Loucy (cell line): Measurements from ENCODE around the gene IGF2BP2.

Experiments
- H2AFZ ChIP-seq: fragments of 200-600 bp; sonication (generic); 2 replicates; pipeline ENCODE4 v1.6.0; 2016; ENCODE audit warnings: antibody characterized with exemption, mild to moderate bottlenecking, low read length, moderate library complexity
- H3F3A ChIP-seq: fragments of 200-600 bp; 2 replicates; pipeline ENCODE4 v1.6.0; 2016; ENCODE audit warnings: antibody characterized with exemption, low read depth, mild to moderate bottlenecking
- H3K27me3 ChIP-seq: fragments of 200-600 bp; sonication (generic); 2 replicates; pipeline ENCODE4 v1.6.1; 2014; ENCODE audit warnings: low read length, mild to moderate bottlenecking; ENCODE audit not compliant: insufficient read depth, poor library complexity, severe bottlenecking
- H3K36me3 ChIP-seq: fragments of 200-600 bp; sonication (generic); 2 replicates; pipeline ENCODE4 v1.6.1; 2016; ENCODE audit warnings: low read length; ENCODE audit not compliant: insufficient read depth
- H3K4me1 ChIP-seq: fragments of 200-600 bp; sonication (generic); 2 replicates; pipeline ENCODE4 v1.5.1; 2014; ENCODE audit warnings: low read length, mild to moderate bottlenecking; ENCODE audit not compliant: insufficient read depth, poor library complexity, severe bottlenecking
- H3K4me2 ChIP-seq: fragments of 200-600 bp; sonication (generic); 2 replicates; pipeline ENCODE4 v1.6.0; 2014; ENCODE audit warnings: antibody characterized with exemption, low read length, low read depth, mild to moderate bottlenecking; ENCODE audit not compliant: poor library complexity, severe bottlenecking
- H3K4me3 ChIP-seq: fragments of 200-600 bp; sonication (generic); 2 replicates; pipeline ENCODE4 v1.5.1; 2014; ENCODE audit warnings: low read length, mild to moderate bottlenecking, mixed read lengths; ENCODE audit not compliant: poor library complexity, severe bottlenecking
- H3K79me2 ChIP-seq: fragments of 200-600 bp; sonication (generic); 2 replicates; pipeline ENCODE4 v1.6.1; 2014; ENCODE audit warnings: low read length; ENCODE audit not compliant: insufficient read depth
- H3K9ac ChIP-seq: fragments of 200-600 bp; sonication (generic); 2 replicates; pipeline ENCODE4 v1.6.0; 2014; ENCODE audit warnings: mild to moderate bottlenecking, low read depth, low read length, moderate library complexity; ENCODE audit not compliant: poor library complexity, severe bottlenecking
- H3K9me2 ChIP-seq: fragments of 200-600 bp; sonication (generic); replicated peaks from 2 replicates; pipeline ENCODE4 v1.6.1; 2016; ENCODE audit warnings: low read depth, low read length, mixed read lengths
- H3K9me3 ChIP-seq: fragments of 200-600 bp; sonication (generic); 2 replicates; pipeline ENCODE4 v1.6.1; 2014; ENCODE audit warnings: mild to moderate bottlenecking, antibody characterized with exemption, low read length, low read depth; ENCODE audit not compliant: insufficient read depth
- H4K20me1 ChIP-seq: fragments of 200-600 bp; sonication (generic); 2 replicates; pipeline ENCODE4 v1.6.0; 2014; ENCODE audit warnings: antibody characterized with exemption, low read length, mild to moderate bottlenecking; ENCODE audit not compliant: insufficient read depth, poor library complexity, severe bottlenecking
- EZH2phosphoT487 ChIP-seq: fragments of 200-600 bp; IDR thresholded peaks from 2 replicates; pipeline ENCODE4 v1.6.1; 2018; ENCODE audit warnings: antibody characterized with exemption, mild to moderate bottlenecking, moderate library complexity, borderline replicate concordance
- TF ChIP-seq, protein P1 (sequence below): fragments of 200-600 bp; sonication (generic); conservative IDR thresholded peaks from 2 replicates; pipeline ENCODE4 v1.5.1; 2014; ENCODE audit warnings: mild to moderate bottlenecking, antibody characterized with exemption, low read length

The IGF2BP2 gene

DNA sequence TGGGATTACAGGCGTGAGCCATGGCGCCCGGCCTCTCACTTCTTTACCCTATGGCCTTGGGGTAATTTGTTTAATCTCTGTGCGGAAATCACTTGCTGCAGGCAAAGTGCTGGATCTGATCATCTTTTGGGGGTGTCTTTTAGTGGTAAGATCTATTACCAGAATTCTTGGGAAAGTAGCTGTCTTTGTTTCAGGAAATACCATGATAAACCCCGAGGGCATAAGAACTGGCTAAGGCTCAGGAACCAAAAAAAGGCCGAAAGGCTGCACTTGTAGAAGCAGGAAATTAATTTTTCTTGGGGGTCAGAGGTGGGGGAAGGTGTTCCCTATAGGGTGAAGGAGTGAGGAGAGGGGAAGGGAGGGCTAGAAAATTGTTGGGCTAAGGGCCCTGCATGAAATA, 22.7 kb upstream of the IGF2BP2 start:
- Histone ChIP-seq H3K9ac (no peak overlapping the region), H3K9me3 (no peaks in the 10 kb centered on the region), H3K4me3 (no peak overlapping the region), H3K27me3 (no peaks in the 10 kb centered on the region), H2AFZ (no peak overlapping the region), H4K20me1 (no peaks in the 10 kb centered on the region), H3K36me3 (no peaks in the 10 kb centered on the region), H3K4me1 (no peaks in the 10 kb centered on the region), H3K4me2 (no peak overlapping the region), H3K9me2 (no peaks in the 10 kb centered on the region), H3K79me2 (no peaks in the 10 kb centered on the region), H3F3A (no peaks in the 10 kb centered on the region)
- TF ChIP-seq, protein P1, sequence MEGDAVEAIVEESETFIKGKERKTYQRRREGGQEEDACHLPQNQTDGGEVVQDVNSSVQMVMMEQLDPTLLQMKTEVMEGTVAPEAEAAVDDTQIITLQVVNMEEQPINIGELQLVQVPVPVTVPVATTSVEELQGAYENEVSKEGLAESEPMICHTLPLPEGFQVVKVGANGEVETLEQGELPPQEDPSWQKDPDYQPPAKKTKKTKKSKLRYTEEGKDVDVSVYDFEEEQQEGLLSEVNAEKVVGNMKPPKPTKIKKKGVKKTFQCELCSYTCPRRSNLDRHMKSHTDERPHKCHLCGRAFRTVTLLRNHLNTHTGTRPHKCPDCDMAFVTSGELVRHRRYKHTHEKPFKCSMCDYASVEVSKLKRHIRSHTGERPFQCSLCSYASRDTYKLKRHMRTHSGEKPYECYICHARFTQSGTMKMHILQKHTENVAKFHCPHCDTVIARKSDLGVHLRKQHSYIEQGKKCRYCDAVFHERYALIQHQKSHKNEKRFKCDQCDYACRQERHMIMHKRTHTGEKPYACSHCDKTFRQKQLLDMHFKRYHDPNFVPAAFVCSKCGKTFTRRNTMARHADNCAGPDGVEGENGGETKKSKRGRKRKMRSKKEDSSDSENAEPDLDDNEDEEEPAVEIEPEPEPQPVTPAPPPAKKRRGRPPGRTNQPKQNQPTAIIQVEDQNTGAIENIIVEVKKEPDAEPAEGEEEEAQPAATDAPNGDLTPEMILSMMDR, result no peak
- no peak for TF ChIP-seq EZH2phosphoT487

DNA sequence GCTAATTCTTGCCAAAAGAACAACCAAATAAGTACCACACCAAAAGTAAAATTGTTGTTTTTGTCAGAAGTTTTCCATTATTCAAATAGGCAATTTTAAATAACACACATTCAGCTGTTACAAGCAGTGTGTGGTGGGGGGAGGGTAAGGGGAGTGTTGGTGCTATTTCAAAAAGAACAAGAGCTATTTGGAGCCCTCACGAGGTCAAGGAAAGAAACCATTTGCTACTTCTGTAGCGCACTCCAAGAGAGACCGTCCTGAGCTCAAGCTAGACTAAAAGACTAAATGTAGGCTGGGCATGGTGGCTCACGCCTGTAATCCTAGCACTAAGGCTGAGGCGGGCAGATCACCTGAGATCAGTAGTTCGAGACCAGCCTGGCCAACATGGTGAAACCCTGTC, 21.2 kb upstream of the IGF2BP2 start:
- Histone ChIP-seq H3K9me3 (no peaks in the 10 kb centered on the region), H3K9ac (no peak overlapping the region), H4K20me1 (no peaks in the 10 kb centered on the region), H3K79me2 (no peaks in the 10 kb centered on the region), H3F3A (no peaks in the 10 kb centered on the region), H3K4me1 (no peaks in the 10 kb centered on the region), H3K9me2 (no peaks in the 10 kb centered on the region), H2AFZ (no peak overlapping the region), H3K27me3 (no peaks in the 10 kb centered on the region), H3K4me3 (no peak overlapping the region), H3K4me2 (no peak overlapping the region), H3K36me3 (no peaks in the 10 kb centered on the region)
- TF ChIP-seq, protein P1, result no peak
- TF ChIP-seq EZH2phosphoT487, result no peak

DNA sequence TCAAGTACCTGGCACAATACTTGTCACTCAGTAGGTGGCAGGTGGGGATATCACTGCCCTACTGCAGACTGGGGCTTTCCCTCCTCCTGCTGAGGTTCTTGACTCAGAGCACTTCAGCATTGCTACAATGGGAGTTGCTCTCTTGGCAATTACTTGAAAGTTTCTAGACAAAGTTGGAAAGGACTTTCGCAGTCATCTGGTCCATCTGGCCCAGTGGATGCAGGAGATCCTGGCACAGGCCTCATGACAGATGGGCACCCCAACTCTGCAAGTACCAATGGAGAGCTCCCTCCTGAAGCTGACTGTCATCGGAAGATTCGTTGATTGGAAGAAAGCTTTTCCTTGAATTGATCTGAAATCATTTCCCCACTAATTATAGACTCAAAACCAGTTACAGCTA, 19.2 kb upstream of the IGF2BP2 start:
- Histone ChIP-seq H3F3A (no peaks in the 10 kb centered on the region), H3K9ac (no peak overlapping the region), H4K20me1 (no peaks in the 10 kb centered on the region), H3K9me2 (no peaks in the 10 kb centered on the region), H3K27me3 (no peaks in the 10 kb centered on the region), H3K79me2 (no peaks in the 10 kb centered on the region), H3K4me3 (no peak overlapping the region), H2AFZ (no peak overlapping the region), H3K9me3 (no peaks in the 10 kb centered on the region), H3K36me3 (no peaks in the 10 kb centered on the region), H3K4me2 (no peak overlapping the region), H3K4me1 (no peaks in the 10 kb centered on the region)
- TF ChIP-seq, protein P1, result no peak
- TF ChIP-seq EZH2phosphoT487, result no peak
